GM19035 (cell line): ENCODE results near the gene PDGFD.

Experiments used
- ATAC-seq: cut with Tn5 transposase; IDR thresholded peaks from one replicate; pipeline ENCODE4 v1.9.1; 2021; ENCODE audit not compliant: unreplicated experiment

The PDGFD gene

DNA sequence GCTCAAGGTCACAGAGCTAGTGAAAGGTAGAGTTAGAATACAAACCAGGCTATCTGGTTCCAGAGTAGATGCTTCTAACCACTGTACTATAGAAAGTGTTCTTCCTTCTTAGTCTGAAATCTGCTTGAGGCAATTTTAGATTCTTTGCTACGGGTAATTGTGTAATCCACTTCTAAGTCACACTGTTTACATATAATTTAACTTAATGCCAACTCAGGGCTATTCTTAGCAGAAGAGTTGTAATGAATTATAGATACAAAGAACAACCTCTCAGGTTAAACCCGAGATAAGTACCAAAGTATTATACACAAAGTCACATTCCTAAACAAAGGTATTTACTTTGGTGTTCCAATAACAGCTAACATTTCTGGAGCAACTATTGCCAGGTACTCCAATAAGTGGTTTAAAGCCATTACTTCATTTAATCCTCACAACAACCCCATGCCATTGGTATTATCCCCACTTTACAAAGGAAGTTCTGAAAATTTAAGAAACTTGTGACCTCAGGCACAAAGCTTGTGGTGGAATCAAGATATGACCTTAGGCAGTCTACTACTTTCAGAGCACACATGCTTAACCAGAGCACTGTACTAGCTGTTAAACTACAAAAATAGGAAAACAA is 158.6 kb downstream of the PDGFD start:
- ATAC-seq = no peak

DNA sequence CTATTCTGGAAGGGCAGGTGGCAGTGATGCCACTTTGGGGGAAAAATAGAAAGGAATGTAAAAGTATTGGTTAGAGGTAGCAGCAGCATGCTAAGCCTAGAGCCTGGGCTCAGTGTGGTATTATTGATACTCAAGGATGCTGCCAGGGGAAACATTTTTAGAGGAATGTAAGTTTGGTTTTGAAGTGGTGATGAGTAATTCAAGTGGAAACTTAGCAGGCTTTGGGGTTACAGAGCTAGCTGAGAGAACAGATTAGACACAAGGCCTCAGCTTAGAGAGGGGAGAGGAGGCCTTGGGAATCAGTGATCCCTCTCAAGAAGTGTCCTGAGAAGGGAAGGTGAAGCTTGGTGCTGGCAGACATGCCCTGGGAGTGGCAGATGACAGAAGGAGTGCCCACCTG is 160.5 kb downstream of the PDGFD start:
- no peak for ATAC-seq

DNA sequence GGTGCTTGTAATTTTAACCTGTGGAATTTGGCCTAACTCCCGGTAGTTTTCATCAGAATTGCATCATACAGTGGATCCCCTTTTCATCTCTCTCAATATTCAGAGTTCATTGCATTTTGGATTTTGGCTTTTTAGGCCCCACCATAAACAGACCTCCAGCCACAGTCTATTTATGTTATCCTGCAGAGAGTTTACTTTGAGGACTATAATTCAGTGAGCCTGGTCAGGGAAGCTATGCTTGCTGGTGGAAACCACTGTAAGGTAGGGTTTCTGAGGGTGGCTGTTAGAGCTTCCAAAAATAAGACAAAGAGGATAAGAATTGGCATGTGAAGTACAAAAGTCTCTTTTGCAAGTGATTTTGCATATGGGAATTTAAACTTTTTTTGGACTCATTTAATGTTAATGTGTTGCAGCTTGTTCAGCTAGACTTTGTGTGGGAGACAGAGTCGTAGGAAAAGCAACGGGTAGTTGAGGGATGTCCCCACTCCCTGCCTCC is 162.3 kb downstream of the PDGFD start:
- no peak for ATAC-seq

DNA sequence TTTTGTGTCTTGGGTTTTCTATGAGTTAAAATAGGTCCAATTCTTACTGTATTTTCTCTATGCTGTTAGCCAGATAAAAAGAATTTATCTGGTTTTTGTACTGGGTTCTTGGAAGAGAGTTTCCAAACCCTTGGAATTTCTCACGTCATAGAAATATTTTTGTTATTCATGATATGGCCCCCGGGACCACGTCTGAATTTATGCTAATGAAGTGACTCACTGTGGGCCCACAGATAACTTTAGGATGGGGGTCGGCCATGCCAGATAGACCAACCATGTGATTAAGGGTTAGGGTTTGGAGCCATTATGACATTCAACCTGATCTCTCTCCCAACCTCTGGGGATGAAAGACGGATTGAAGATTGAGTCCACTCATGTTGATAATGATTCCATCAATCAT is 163.1 kb downstream of the PDGFD start:
- no peak for ATAC-seq

- ATAC-seq = no peak
Measured at GRCh38 chr11:103998826-103999508, 165.0 kb downstream of the PDGFD start.

GRCh38 chr11:103997082-103997481 is 166.9 kb downstream of the PDGFD start:
- peak; percentile 75 for ATAC-seq

GRCh38 chr11:103995896-103996295 is 168.1 kb downstream of the PDGFD start:
- no peak for ATAC-seq

DNA sequence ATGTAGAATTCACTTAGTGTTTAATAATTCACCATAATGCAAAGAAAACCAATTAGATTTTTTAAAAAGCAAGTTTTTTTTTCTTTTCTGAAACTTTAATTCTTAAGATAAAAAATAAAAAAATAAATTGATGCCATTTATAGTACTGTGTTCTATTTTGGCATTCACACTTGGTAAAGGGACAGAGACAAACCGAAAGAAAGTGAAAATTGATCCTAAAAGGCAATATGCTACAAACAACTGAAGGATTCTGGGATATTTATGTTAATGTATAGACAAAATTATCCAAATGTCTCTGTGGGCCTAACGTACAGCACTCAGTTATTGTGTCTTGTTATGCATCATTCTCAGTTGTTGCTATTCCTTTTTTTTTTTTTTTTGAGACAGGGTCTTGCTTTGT is 169.4 kb downstream of the PDGFD start:
- ATAC-seq = no peak

DNA sequence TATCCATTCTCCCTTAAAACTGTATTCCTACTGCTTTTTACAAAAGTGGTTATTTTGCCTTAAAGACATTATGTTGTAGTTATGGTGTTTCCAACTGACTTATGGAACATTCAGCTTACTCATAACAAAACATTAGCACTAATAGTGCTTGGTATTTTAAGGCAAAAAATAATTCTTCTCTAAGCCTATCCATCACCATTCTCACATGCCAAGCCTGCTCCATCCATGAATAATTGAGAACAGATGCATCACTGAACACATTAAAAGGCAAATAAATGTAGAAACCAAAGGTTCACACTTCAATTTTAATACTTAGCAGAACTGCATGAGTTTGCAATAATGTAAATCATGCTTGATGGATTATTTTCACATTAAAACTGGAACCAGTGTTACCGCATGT is 169.9 kb downstream of the PDGFD start:
- ATAC-seq = no peak

DNA sequence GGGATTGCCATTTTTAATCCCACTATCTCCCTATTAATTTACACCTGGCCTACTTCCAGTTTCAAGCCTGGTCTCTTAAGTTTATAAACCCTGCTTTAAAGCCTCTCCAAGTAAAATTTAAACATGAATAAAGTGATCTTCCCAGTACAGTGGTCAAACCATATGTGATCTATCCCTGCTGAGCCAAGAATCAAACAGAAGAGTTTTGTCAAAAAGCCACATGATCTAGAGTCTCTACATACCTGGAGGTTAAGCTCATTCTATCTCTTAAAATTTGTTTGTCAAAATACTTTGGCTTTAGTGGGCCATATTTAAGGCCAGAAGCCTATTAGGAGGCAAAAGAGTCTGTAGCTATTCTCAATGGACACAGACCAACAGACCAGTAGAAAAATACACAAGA is 170.4 kb downstream of the PDGFD start:
- no peak for ATAC-seq

DNA sequence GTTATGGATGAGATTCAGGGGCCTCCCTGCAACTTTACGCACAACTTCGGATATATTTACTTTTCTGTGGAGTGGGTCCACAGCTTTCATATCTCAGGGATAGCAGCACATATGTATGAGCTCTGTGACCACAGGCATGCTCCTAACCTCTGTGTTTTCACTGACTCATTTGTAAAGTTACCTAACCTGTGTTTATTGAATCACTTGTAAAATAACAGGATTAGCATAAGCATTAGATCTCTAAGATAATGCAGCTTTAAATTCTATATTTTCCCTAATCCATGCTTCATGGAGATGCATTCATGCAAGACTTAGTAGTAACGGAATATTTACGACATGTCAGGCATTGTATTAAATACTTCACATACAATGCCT is 175.4 kb downstream of the PDGFD start:
- ATAC-seq = no peak

GRCh38 chr11:103987629-103988594 is 176.0 kb downstream of the PDGFD start:
- no peak for ATAC-seq

DNA sequence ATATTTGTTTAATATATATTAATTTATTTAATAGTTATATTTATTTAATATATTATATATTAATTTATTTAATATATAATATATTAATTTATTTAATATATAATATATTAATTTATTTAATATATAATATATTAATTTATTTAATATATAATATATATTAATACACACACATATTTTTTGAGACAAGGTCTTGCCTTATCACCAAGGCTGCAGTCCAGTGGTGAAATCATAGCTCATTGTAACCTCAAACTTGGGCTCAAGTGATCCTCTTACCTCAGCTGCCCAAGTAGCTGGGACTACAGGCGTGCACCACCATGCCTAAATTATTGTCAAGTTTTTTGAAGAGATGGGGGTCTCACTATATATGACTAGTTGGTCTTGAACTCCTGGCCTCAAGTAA is 178.9 kb downstream of the PDGFD start:
- no peak for ATAC-seq

DNA sequence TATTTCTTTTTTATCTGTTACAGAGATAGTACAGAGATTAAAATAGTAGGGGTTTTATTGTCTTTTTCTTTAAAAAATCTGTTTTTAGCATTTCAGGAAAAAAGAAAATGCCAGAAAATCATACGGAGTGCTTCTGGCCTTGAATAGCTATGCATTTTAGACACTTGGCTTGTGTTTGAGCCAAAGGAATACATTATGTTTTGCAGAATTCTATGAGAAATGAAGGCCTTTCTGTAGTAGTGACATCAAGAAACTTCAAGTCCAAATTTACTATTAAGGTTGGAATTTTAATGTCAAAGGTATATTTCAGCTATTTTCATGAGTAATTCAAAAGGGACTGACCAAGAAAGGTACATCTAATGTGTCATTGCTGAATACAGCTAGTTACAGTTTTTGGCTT is 183.8 kb downstream of the PDGFD start:
- no peak for ATAC-seq

GRCh38 chr11:103978616-103979595 is 185.0 kb downstream of the PDGFD start:
- ATAC-seq = no peak

DNA sequence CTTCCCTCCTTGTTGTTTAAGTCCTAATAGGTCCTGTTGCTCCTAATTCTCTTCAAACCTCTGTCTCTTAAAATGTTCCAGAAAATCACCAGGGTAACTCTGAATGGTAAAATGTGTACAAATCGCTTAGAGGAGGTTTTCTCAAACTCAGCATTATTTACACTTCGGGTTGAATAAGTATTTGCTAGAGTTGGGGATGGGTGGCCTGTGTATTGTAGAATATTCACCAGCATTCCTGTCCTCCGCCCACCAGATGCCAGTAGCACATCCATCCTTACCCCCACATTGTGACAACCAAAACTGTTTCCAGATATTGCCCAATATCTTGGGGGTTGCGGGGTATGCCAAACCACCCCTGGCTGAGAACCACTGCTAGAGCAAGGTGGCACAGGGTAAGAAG is 191.9 kb downstream of the PDGFD start:
- ATAC-seq = no peak

- ATAC-seq = peak; percentile 76
Measured at GRCh38 chr11:103970701-103971249, 193.2 kb downstream of the PDGFD start.

- ATAC-seq = no peak
Measured at GRCh38 chr11:103968685-103969084, 195.3 kb downstream of the PDGFD start.

- no peak for ATAC-seq
Measured at GRCh38 chr11:103967985-103968384, 196.0 kb downstream of the PDGFD start.

- no peak for ATAC-seq
Measured at GRCh38 chr11:103964390-103964789, 199.6 kb downstream of the PDGFD start.
